COLO668 (cell line): ENCODE data around the gene DFFB.
A peak's percentile ranks its signal among the peaks of the same experiment; 100 is the strongest.

ENCODE experiments used
- DNase-seq: peaks from one replicate; lab custom pipeline; 2025; ENCODE audit not compliant: unreplicated experiment; lab: John Stamatoyannopoulos, UW

Gene DFFB

GRCh38 chr1:3923378-3924185, 66.3 kb downstream of the DFFB start:
- no peak for DNase-seq

GRCh38 chr1:3924186-3924824, 67.0 kb downstream of the DFFB start:
- peak; percentile 72 for DNase-seq

GRCh38 chr1:3924825-3925220, 67.5 kb downstream of the DFFB start:
- peak; percentile 97 for DNase-seq

- no peak for DNase-seq
Observed at GRCh38 chr1:3925256-3925655, 68.0 kb downstream of the DFFB start.

GRCh38 chr1:3925762-3926161, 68.5 kb downstream of the DFFB start:
- no peak for DNase-seq

- no peak for DNase-seq
Observed at GRCh38 chr1:3926956-3927355, 69.7 kb downstream of the DFFB start.

- DNase-seq = peak; percentile 66
Observed at GRCh38 chr1:3928586-3928985, 71.3 kb downstream of the DFFB start.

- no peak for DNase-seq
Observed at GRCh38 chr1:3929126-3929525, 71.8 kb downstream of the DFFB start.

- DNase-seq = no peak
Observed at GRCh38 chr1:3930301-3931006, 73.2 kb downstream of the DFFB start.

- no peak for DNase-seq
Observed at GRCh38 chr1:3931007-3931912, 74.0 kb downstream of the DFFB start.

GRCh38 chr1:3932156-3932919, 75.1 kb downstream of the DFFB start:
- DNase-seq = no peak
